Astrocyte of the cerebellum (primary cell): Measurements from ENCODE around the gene CPT1B.
"Not testable (repeated sequence)": the region's sequence is repeated elsewhere in the genome, so short reads cannot be mapped to it uniquely, and the experiment has no call there.

Source experiments
- DNase-seq: peaks from one replicate; pipeline ENCODE4 v3.0.0-alpha.2; 2011; ENCODE audit warnings: low read depth
- H3K4me3 ChIP-seq: 2 replicates; pipeline ENCODE4 v1.5.1; 2011; ENCODE audit warnings: mild to moderate bottlenecking, low read depth, low read length, moderate library complexity
- CTCF ChIP-seq: IDR thresholded peaks from 2 replicates; pipeline ENCODE4 v1.5.1; 2012; ENCODE audit warnings: low read length, low read depth, moderate library complexity, mild to moderate bottlenecking; ENCODE audit errors: missing control alignments
- in situ Hi-C: cut with HindIII; loops from 2 replicates; pipeline ENCODE4 v1.10.0; 2017; ENCODE audit warnings: low sequenced_read_pairs

CPT1B gene

GRCh38 chr22:50521710-50522109 lies 56.5 kb downstream of the CPT1B start:
- no peak for TF ChIP-seq CTCF
- DNase-seq = no peak
- no peak overlapping the region for H3K4me3 ChIP-seq
- in situ Hi-C loops = no loop called here

GRCh38 chr22:50520826-50521453 lies 57.3 kb downstream of the CPT1B start:
- DNase-seq = no peak
- no peak for TF ChIP-seq CTCF
- in situ Hi-C loops = no loop called here
- H3K4me3 ChIP-seq = no peak overlapping the region

- H3K4me3 ChIP-seq, in situ Hi-C loops, DNase-seq: not testable (repeated sequence)
These were observed 58.0 kb downstream of the CPT1B start for GRCh38 chr22:50520184-50520583.

- no peak for TF ChIP-seq CTCF
- no peak for DNase-seq
- in situ Hi-C loops = no loop called here
- no peak overlapping the region for H3K4me3 ChIP-seq
These were observed 59.1 kb downstream of the CPT1B start for GRCh38 chr22:50519151-50519550.
